OCI-LY7 (cell line): ENCODE measurements around the gene CDK6.

ENCODE experiments used
- CTCF ChIP-seq: fragments of 200-600 bp; sonication (generic); conservative IDR thresholded peaks from 2 replicates; pipeline ENCODE4 v1.5.1; 2014; ENCODE audit warnings: mild to moderate bottlenecking, antibody characterized with exemption, low read length, moderate library complexity, mixed read lengths
- EZH2phosphoT487 ChIP-seq: fragments of 200-600 bp; sonication (generic); IDR thresholded peaks from 2 replicates; pipeline ENCODE4 v1.6.1; 2018; ENCODE audit warnings: low read depth, borderline replicate concordance, mild to moderate bottlenecking, mixed run types, antibody characterized with exemption, low read length, moderate library complexity, mixed read lengths

- TF ChIP-seq CTCF, result no peak
- TF ChIP-seq EZH2phosphoT487, result no peak
Measured at GRCh38 chr7:92843781-92844180, 7.4 kb upstream of the CDK6 start.
